Stimulated activated CD4-positive, alpha-beta T cell treated with anti-CD3 and anti-CD28 coated beads, Interleukin-12 subunit alpha, Interleukin-12 subunit beta, amount 100 ng/mL, for 4 hours (primary cell): Measurements from ENCODE around the gene NCOA1.

Experiments
- DNase-seq: peaks from one replicate; pipeline ENCODE4 v3.0.0-alpha.2; 2020

Gene NCOA1

GRCh38 chr2:24806661-24807036, 315.6 kb downstream of the NCOA1 start:
- no peak for DNase-seq

DNA sequence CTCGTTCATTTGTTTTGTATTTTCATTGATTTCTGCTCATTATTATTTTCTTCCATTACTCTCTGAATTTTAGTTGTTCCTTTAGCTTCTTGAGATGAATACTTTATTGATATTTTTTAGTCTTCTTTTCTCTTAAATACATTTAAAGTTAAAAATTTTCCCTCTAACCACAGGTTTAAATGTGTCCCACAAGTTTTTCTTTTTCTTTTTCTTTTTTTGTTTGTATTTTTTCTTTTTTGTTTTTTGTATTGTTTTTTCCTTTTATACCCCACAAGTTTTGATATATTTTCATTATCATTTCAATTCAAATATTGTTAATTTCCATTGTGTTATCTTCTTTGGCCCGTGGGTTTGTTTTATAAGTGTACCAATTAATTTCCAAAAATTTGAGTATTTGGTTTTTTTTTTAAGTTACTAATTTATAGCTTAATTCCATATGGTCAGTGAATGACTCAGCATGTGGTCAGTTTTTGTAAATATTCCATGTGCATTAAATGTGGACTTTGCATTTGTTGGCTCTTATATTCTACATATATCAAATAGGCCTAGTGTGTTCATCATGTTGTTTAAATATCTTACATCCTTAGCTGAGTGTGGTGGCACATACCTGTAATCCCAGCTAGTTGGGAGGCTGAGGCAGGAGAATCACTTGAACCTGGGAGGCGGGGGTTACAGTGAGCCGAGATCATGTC, 318.4 kb downstream of the NCOA1 start:
- no peak for DNase-seq

- no peak for DNase-seq
These were observed 322.7 kb downstream of the NCOA1 start for GRCh38 chr2:24813691-24814137.

- DNase-seq = no peak
These were observed 323.5 kb downstream of the NCOA1 start for GRCh38 chr2:24814516-24814915.

DNA sequence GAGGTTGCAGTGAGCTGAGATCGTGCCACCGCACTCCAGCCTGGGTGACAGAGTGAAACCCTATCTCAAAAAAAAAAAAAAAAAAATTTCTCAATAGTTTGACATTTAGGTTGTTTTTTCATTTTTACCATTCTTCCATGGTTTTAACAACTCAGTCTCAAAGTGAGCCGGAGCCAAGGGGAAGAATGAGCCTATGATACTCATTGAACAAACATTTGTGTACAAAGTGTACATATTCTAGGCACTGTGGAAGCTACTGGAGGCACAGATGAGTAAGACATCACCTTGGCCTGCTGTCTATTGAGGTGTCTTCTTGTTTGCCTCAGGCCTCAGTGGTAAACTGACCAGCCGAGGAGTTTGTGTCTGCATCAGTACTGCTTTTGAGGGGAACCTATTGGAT, 324.1 kb downstream of the NCOA1 start:
- no peak for DNase-seq

GRCh38 chr2:24816404-24816803, 325.4 kb downstream of the NCOA1 start:
- no peak for DNase-seq

DNA sequence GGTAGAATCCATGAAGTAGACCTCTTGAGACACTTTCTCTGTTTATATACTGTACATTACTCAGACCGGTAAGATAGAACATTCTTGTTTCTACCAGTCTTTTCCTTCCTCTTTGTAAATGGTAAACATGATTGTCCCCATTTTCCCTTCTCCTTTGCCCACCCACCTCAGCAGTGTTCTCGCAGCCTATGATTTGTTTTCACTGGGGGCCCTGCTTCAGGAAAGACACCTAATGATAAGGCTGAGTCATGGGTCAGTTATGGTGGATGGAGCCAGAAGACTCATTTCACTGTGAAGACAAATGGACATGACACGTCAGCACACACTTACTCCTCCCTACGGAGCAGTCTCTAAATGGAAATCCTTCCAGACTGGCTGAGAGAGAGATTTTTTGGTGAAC, 325.8 kb downstream of the NCOA1 start:
- no peak for DNase-seq

DNA sequence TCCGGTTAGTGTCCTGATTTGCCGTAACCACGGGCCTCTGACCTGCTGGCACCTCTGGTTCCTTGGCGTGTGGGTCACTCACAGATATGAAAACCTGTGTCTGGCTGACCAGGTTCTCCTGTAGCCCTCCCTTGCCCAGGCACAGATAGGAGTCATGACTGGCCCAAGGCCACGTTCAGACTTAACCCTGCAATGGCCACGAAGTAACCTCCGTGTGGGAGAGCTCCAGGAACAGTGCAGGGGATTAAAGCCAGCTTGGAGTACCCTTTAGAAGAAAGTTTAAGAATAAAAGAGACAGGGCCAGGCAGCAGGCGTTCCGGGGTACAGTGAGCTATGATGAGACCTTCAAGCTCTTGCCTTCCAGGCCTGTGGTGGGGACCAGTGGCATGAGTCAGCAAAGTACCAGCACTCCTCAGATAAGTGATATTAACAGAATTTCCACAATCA, 327.7 kb downstream of the NCOA1 start:
- DNase-seq = no peak

DNA sequence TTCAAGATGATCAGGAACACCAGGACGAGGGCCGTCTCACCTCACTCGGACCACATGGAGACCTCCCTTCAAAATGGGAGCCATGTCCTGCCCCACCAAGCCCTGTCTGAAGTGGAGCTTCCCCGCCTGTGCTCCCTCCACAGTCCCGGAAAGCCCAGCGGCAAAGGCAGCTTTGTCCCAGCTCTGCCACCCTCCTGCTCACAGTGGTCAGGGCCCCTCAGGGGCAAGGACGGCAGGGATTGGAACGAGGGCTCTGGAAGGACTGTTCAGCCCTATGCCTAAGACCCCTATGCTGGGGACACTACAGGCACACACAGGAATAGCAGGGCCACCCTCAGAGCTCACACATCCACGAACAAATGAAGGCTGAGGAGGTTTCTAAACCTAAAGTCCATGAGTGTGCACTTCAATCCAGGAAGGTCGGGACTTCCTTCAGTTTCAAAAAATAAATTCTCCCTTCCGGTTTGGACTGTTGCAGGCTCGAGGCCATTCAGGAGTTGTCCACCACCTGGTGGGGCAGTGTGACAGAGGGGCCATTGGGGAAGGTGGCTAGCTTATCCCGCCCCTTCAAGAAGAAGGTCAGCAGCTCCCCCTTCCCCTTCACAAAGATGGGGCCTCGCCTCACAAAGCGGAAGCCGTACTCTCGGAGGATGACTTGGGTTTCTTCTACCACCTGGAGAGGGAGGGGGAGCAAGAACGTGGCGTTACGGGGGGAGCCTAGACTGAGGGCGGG, 328.6 kb downstream of the NCOA1 start:
- DNase-seq = no peak

- no peak for DNase-seq
These were observed 329.1 kb downstream of the NCOA1 start for GRCh38 chr2:24820175-24820513.
